ENCODE results near the gene FOXC1. TPM values are rescaled to one million over a fixed set of nuclear protein-coding genes. Genes with fewer than 3 reads are reported as not detected.

The FOXC1 gene
- total RNA-seq, 2 donors from 2014 or later, result 0.21 TPM; not detected in 1

DNA sequence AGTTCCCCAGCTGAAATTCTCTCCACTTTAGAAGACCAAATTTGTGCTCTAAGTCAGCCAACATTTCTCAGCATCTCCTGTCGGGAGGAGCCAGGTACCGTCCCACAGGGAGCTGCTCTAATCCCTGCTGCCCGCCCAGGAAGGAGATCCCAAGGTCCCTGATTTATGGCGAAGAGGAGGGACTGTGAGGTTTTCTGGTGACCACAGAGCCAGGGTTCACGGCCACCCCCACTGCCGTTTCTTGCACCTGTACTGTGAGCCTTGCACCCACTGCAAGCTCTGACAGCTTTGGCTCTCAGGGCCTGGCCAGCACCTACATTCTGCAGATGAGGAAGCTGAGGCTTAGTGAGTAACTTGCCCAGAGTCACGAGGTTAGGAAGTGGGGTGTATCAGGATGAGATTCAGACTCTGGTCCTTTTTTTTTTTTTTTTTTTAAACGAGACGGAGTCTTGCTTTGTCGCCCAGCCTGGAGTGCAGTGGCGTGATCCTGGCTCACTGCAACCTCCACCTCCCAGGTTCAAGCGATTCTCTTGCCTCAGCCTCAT is 34.9 kb downstream of the FOXC1 start:
- peaks cover 2% of the 10 kb centered on the region for H3K4me1 Mint-ChIP-seq

DNA sequence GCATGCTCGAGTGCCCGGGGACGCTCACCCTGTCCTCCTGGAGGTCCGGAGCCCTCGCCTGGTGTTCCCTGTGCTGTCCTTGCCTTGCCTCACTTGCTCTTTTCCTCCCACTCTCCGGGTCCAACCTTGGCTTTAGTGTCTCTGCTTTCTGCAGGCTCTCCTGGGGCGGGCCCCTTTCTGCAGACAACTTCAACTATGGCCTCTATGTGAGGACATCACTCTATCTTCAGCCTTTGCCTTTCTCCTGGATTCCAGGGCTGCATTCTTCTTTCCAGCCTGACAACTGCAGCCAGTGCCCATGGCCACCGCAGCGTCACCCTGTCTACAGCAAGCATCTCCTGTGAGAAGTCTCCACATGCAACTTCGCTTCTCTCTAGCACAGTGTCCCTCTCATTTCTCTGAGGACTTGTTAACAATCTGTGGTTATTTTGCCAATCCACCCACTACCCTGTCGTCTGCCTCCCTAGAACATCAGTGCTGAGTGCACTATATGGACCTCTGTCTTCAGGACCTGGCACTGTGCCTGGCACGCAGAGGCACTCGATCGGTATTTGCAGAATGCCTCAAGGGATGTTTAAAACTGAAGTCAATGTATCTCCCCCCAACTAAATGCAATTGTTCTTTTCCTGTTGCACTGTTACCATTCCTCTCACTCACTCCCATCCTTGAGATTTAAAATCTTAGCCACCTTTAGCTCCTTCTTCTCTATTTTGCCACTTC is 35.9 kb downstream of the FOXC1 start:
- H3K27ac Mint-ChIP-seq, result peak overlapping the region; percentile 82
- no peak overlapping the region for H3K4me3 Mint-ChIP-seq
- no peak for ATAC-seq
- no peak for DNase-seq
- H3K36me3 Mint-ChIP-seq (ENCODE audit: low read depth), result no peaks in the 10 kb centered on the region
- no peaks in the 10 kb centered on the region for H3K9me3 ChIP-seq (ENCODE audit: control insufficient read depth, low read length, poor library complexity, severe bottlenecking)
- peaks cover 2% of the 10 kb centered on the region for H3K4me1 Mint-ChIP-seq
- no peaks in the 10 kb centered on the region for H3K27me3 Mint-ChIP-seq

More for the DNA sequence above, 34.9 kb downstream of the FOXC1 start:
- Mint-ChIP-seq H3K27me3 (no peaks in the 10 kb centered on the region), H3K4me3 (no peak overlapping the region), H3K27ac (no peak overlapping the region), H3K36me3 (ENCODE audit: low read depth) (no peaks in the 10 kb centered on the region)
- DNase-seq (no peak), ATAC-seq (no peak)
- H3K9me3 ChIP-seq (ENCODE audit: control insufficient read depth, low read length, poor library complexity, severe bottlenecking), result no peaks in the 10 kb centered on the region

DNA sequence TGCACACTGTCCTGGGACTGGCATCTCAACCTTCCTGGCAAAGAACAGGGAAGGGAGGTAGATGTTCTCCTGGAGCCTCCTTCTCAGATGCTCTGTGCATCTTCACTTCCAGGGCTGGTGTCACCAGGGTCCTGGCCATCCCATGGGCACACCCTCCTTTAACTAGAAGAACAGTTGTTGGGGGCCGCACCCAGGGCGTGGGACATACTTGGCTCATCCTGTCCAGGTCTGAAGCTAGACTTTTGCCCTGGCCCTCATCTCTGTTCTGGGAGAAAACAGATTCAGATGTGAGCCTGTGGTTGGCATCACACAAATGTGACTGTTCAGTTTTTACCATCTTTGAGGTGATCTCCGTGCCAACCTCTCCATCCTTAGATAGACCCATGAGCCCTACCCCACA is 41.6 kb downstream of the FOXC1 start:
- DNase-seq, result no peak
- H3K27me3 Mint-ChIP-seq, result no peaks in the 10 kb centered on the region
- no peak overlapping the region for H3K4me3 Mint-ChIP-seq
- H3K27ac Mint-ChIP-seq, result no peak overlapping the region
- H3K36me3 Mint-ChIP-seq (ENCODE audit: low read depth), result peaks cover 3% of the 10 kb centered on the region
- no peak for ATAC-seq
- no peaks in the 10 kb centered on the region for H3K9me3 ChIP-seq (ENCODE audit: control insufficient read depth, low read length, poor library complexity, severe bottlenecking)
- H3K4me1 Mint-ChIP-seq, result peaks cover 6% of the 10 kb centered on the region

DNA sequence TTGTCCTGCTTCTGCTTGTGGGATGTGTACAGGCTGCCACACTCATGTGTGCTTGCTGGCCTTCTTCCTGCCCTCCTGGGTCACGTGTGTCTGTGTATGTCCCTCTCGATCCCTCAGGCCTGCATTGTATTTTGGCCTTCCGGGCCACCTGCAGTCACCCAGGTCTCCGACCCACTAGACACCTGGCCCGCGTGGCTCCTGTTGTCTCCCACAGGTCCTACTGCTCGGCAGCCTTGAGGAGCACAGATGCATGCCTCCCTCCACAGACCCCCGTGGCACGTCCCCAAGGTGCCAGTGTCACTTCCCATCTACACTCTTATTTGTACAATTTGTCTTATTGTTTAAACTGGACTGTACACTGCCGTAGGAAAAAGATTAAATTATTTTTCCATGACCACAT is 43.1 kb downstream of the FOXC1 start:
- Mint-ChIP-seq H3K4me1 (peaks cover 6% of the 10 kb centered on the region), H3K27me3 (no peaks in the 10 kb centered on the region), H3K27ac (no peak overlapping the region), H3K4me3 (no peak overlapping the region), H3K36me3 (ENCODE audit: low read depth) (peaks cover 3% of the 10 kb centered on the region)
- H3K9me3 ChIP-seq (ENCODE audit: control insufficient read depth, low read length, poor library complexity, severe bottlenecking), result no peaks in the 10 kb centered on the region
- DNase-seq, result no peak
- ATAC-seq, result no peak

DNA sequence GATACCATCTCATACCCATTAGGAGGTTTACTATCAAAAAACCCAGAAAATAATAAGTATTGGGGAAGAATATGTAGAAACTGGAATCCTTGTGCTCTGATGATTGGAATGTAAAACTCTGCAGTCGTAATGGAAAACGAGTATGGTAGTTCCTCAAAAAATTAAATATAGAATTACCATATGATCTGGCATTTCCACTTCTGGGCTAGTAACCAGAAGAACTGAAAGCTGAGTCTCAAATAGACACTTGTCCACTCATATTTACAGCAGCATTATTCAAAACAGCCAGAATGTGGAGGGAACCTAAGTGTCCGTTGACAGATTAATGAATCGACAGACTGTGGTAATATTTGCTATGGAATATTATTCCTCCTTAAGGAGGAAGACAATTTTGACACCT is 44.3 kb downstream of the FOXC1 start:
- no peaks in the 10 kb centered on the region for H3K9me3 ChIP-seq (ENCODE audit: control insufficient read depth, low read length, poor library complexity, severe bottlenecking)
- DNase-seq, result no peak
- H3K27ac Mint-ChIP-seq, result no peak overlapping the region
- no peak for ATAC-seq
- H3K27me3 Mint-ChIP-seq, result no peaks in the 10 kb centered on the region
- H3K36me3 Mint-ChIP-seq (ENCODE audit: low read depth), result peaks cover 3% of the 10 kb centered on the region
- no peak overlapping the region for H3K4me3 Mint-ChIP-seq
- H3K4me1 Mint-ChIP-seq, result peaks cover 6% of the 10 kb centered on the region

DNA sequence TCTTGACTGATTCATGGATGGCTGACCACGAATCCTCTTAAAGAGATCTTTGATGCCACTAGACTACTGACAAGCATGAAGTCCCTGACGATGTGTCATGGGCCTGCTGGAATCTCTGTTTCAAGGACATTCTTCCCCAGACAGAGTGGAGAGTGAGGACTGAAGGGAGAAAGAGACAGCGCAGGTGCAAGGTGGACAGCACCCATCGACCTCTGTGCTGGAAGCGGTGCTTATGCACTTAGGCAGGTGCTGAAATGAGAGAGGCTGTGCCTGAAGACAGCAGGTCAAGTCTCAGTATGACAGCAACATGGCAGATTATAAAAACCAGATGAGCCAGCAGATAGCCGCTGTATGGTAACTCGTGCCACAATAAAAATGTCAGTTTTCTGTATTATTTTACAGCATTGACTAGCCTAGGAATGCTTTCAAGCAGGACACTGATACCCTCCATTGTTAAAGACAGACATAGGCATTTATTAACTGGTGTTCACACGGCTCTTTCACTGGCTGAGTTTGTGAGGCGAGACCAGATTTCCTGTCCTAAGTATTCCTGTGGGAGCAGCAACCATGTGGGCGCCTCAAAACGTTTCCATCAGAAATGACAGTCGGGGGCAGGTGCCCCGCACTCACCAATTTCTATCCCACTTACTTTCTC is 47.5 kb downstream of the FOXC1 start:
- DNase-seq, result no peak
- no peaks in the 10 kb centered on the region for H3K9me3 ChIP-seq (ENCODE audit: control insufficient read depth, low read length, poor library complexity, severe bottlenecking)
- Mint-ChIP-seq H3K27ac (no peak overlapping the region), H3K36me3 (ENCODE audit: low read depth) (peaks cover 3% of the 10 kb centered on the region), H3K4me1 (peaks cover 10% of the 10 kb centered on the region), H3K27me3 (no peaks in the 10 kb centered on the region), H3K4me3 (no peak overlapping the region)
- ATAC-seq, result no peak

DNA sequence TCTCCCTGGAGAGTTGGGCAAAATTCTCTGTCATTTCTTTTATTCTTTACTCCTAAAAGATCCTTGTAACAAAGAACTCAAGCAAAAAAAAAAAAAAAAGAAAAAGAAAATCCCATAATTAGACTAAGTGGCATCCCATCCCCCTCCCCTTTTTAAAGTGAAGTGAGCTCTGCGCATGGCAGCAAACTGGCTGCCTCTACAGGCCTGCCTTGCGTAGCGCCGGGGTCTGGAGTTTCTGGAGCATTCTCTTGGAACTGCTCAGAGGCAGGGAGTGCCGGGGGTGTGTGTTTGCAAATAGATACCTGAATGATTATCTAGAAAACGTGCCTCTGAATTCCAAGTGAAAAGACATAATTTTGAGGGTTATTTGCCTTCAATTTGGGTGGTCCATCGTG is 48.1 kb downstream of the FOXC1 start:
- Mint-ChIP-seq H3K4me3 (no peak overlapping the region), H3K27me3 (no peaks in the 10 kb centered on the region), H3K36me3 (ENCODE audit: low read depth) (peaks cover 3% of the 10 kb centered on the region), H3K4me1 (peaks cover 10% of the 10 kb centered on the region), H3K27ac (no peak overlapping the region)
- no peak for DNase-seq
- ATAC-seq, result no peak
- H3K9me3 ChIP-seq (ENCODE audit: control insufficient read depth, low read length, poor library complexity, severe bottlenecking), result no peaks in the 10 kb centered on the region

DNA sequence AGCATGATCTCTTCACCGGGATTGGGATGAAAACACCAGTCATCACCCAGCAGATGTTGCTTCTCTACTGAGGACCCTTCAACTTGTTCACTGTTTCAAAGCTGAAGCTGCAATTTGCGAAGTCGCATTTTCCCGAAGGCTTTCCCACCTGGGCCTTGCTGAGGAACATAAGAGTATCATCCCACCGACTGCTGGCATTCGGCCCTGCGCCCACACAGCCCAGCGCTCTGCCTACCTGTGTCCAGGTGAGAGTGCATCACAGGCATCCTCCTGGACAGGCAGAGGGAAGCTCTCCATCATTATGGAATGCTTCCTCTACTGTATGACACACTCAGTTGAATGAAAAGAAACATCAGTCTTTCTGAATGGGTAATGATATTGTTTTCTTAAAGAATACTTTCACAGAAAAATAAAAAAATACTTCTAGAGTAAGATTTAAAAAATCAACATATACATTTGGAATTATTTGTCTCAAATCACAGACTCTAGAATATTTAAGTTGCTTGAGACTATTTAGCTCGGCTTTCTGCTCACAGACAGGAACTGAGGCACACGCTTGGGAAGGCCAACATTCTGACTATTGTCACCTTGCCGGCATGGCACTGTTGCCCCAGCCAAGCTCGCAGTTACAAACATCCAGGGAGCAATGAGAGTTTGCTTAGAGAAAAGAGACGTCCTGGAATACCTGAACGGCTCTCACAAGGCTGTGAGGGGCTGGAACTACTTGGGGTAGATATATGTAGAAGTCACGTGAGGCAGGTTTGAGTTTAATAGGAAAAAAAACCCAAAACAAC is 48.7 kb downstream of the FOXC1 start:
- H3K27me3 Mint-ChIP-seq, result no peaks in the 10 kb centered on the region
- DNase-seq, result no peak
- no peaks in the 10 kb centered on the region for H3K9me3 ChIP-seq (ENCODE audit: control insufficient read depth, low read length, poor library complexity, severe bottlenecking)
- peaks cover 3% of the 10 kb centered on the region for H3K36me3 Mint-ChIP-seq (ENCODE audit: low read depth)
- H3K4me3 Mint-ChIP-seq, result no peak overlapping the region
- ATAC-seq, result no peak
- peaks cover 8% of the 10 kb centered on the region for H3K4me1 Mint-ChIP-seq
- H3K27ac Mint-ChIP-seq, result no peak overlapping the region

DNA sequence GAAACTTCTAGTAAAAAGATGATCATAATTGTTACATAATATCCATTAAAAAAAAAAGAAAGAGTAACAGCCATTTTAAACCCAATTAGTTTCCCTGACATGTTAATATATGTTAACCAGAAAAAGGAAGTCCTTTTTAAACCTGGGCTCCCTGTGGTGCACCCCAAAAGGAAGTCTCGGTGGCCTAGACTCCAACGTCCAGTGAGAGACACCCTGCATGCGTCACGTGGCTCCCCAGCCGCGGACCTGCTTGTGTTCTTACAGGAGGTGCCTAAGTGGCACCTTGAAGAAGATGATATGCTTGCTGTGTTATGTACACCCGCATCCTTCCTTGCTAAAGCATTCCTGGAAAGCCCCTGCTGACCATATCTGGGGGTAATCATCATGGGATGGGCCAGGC is 50.1 kb downstream of the FOXC1 start:
- no peaks in the 10 kb centered on the region for H3K9me3 ChIP-seq (ENCODE audit: control insufficient read depth, low read length, poor library complexity, severe bottlenecking)
- peaks cover 4% of the 10 kb centered on the region for H3K4me1 Mint-ChIP-seq
- no peaks in the 10 kb centered on the region for H3K27me3 Mint-ChIP-seq
- H3K36me3 Mint-ChIP-seq (ENCODE audit: low read depth), result no peaks in the 10 kb centered on the region
- H3K4me3 Mint-ChIP-seq, result no peak overlapping the region
- no peak for DNase-seq
- ATAC-seq, result no peak
- H3K27ac Mint-ChIP-seq, result no peak overlapping the region

DNA sequence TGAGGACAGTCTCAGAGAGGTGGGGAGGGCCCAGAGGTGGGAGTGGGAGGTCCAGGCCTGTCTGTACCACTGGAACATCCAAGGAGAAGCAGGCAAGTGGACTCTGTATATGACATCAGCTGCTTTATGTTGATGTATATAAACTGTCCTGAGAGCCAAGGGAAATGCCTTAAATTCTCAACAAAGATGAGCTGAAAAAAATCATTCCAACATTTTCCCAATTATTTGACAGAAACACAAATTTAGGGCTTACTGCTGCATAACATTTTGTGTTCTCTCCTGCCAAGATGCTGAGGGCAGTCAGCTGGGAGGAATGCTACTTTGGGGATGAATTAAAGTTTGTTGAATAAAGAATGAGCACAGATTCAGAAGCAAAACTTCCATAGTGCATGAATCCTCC is 52.8 kb downstream of the FOXC1 start:
- no peak overlapping the region for H3K4me3 Mint-ChIP-seq
- H3K4me1 Mint-ChIP-seq, result peaks cover 4% of the 10 kb centered on the region
- no peaks in the 10 kb centered on the region for H3K27me3 Mint-ChIP-seq
- DNase-seq (no peak), ATAC-seq (no peak)
- H3K9me3 ChIP-seq (ENCODE audit: control insufficient read depth, low read length, poor library complexity, severe bottlenecking), result no peaks in the 10 kb centered on the region
- no peak overlapping the region for H3K27ac Mint-ChIP-seq
- H3K36me3 Mint-ChIP-seq (ENCODE audit: low read depth), result no peaks in the 10 kb centered on the region

Other genes with a start within 250 kb of the FOXC1 start
- not detected for gene FOXF2, start 220.3 kb upstream of the FOXC1 start, total RNA-seq

All from T-helper 17 cell (primary cell).